Prostate gland (tissue), 2 donors: Measurements from ENCODE around the gene CNTNAP2.

Source experiments
- POLR2A ChIP-seq: fragments of 450-650 bp; IDR thresholded peaks from one replicate; pipeline ENCODE4 v1.6.1; 2016; ENCODE audit warnings: antibody characterized with exemption, mild to moderate bottlenecking
- TF ChIP-seq, protein P1 (sequence below), 4 experiments: fragments of 200-600 bp in 2 of 4; fragments of 450-650 bp in 2 of 4; sonication (generic) in 2 of 4; IDR thresholded peaks; 1 replicate in 3 of 4; 2 replicates in 1 of 4; pipeline ENCODE4 v1.5.1; 2016 to 2019; ENCODE audit warnings: antibody characterized with exemption in 4 of 4, mild to moderate bottlenecking in 2 of 4, moderate library complexity in 2 of 4

GRCh38 chr7:147231275-147231674 is 1114.7 kb downstream of the CNTNAP2 start:
- TF ChIP-seq, protein P1, sequence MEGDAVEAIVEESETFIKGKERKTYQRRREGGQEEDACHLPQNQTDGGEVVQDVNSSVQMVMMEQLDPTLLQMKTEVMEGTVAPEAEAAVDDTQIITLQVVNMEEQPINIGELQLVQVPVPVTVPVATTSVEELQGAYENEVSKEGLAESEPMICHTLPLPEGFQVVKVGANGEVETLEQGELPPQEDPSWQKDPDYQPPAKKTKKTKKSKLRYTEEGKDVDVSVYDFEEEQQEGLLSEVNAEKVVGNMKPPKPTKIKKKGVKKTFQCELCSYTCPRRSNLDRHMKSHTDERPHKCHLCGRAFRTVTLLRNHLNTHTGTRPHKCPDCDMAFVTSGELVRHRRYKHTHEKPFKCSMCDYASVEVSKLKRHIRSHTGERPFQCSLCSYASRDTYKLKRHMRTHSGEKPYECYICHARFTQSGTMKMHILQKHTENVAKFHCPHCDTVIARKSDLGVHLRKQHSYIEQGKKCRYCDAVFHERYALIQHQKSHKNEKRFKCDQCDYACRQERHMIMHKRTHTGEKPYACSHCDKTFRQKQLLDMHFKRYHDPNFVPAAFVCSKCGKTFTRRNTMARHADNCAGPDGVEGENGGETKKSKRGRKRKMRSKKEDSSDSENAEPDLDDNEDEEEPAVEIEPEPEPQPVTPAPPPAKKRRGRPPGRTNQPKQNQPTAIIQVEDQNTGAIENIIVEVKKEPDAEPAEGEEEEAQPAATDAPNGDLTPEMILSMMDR (IDR thresholded peaks at IDR 0.05), result no peak
- no peak for TF ChIP-seq POLR2A
